ENCODE data around the gene SPARC. TPM values are rescaled to one million over a fixed set of nuclear protein-coding genes. Genes with fewer than 3 reads are reported as not detected.
A peak's percentile ranks its signal among the peaks of the same experiment; 100 is the strongest.

SPARC gene
- total RNA-seq, 1 donor: 1,011 TPM

DNA sequence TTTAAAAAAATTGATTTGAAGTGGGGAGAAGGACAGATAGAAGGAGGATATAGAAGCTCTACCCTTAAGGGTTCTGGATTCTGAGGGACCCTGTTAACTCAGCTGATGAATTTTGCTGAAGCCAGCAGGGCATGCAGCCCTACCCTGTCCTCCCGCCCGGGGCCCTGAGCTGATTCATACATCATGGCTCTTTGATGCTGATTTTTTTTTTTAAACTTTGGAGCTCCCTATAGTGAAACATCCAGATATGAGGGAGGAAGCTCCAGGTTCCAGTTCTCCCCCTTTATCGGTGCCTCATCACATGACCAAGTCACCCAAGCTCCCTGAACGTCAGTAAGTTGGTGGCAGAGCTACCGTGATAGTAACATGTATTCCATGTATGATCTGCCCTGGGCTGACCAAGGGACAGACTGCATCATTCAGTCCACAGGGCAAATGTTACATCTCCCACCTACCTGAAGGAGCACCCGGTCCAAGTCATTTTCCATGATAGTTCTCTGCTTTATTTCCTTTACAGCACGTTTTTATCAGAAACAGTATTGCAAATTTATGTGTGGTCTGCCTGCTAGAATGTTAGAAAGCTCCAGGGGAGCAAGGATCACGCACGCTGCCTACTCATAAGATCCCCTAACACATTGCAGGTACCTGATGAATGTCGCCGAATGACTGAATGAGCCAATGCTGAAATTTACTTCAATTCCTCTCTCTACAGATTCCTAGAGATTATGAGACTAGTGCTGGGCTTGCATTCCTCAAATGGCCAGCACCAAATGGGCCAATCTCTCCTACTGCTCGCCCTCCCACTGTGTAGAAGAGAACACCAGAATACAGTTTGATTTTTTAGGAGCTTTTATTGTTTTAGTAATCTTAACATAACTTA lies 25.9 kb downstream of the SPARC start:
- DNase-seq (ENCODE audit: low read depth): peak; percentile 77
- TF ChIP-seq, protein P1, sequence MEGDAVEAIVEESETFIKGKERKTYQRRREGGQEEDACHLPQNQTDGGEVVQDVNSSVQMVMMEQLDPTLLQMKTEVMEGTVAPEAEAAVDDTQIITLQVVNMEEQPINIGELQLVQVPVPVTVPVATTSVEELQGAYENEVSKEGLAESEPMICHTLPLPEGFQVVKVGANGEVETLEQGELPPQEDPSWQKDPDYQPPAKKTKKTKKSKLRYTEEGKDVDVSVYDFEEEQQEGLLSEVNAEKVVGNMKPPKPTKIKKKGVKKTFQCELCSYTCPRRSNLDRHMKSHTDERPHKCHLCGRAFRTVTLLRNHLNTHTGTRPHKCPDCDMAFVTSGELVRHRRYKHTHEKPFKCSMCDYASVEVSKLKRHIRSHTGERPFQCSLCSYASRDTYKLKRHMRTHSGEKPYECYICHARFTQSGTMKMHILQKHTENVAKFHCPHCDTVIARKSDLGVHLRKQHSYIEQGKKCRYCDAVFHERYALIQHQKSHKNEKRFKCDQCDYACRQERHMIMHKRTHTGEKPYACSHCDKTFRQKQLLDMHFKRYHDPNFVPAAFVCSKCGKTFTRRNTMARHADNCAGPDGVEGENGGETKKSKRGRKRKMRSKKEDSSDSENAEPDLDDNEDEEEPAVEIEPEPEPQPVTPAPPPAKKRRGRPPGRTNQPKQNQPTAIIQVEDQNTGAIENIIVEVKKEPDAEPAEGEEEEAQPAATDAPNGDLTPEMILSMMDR (IDR thresholded peaks at IDR 0.05; ENCODE audit: insufficient read depth, low read length): peak; percentile 10
- H3K4me3 ChIP-seq (ENCODE audit: low read depth, low read length): no peak overlapping the region

DNA sequence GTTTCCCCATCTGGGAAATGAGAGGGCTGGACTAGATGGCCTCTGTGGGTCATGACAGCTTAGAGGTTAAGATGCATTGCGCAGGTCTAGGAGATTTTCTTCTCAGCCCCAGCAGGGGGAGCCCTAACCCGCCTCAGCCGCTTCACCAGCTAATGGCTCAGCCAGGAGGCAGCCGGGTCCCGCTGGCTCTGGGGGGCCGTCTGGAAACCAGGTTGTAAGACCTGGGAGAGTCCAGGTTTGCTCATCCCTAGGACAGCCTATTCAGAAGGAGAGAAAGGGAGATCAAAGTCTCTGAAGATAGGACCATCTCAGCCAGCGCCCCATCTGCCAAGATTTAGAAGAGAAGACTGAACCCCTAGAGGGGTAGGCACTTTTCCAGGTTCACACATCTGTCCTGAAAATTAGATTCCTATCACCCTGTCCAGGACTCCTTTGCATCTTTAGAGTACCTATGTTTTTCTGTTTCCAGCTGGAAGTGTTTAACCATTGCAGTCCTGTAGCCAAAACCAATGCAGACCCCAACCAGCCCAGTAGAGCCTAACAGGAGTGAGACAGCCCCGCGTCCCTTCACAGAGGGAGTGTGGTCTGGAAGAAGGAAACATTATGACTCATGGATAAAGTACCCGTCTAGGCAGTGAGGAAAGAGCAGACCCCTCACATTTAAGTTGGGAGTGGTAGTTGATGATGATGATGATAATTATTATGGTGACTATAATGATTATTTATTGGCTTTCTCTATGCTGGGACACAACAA lies 27.5 kb downstream of the SPARC start:
- DNase-seq (ENCODE audit: low read depth): peak; percentile 85
- TF ChIP-seq, protein P1 (IDR thresholded peaks at IDR 0.05; ENCODE audit: insufficient read depth, low read length): peak; percentile 85
- no peak overlapping the region for H3K4me3 ChIP-seq (ENCODE audit: low read depth, low read length)

DNA sequence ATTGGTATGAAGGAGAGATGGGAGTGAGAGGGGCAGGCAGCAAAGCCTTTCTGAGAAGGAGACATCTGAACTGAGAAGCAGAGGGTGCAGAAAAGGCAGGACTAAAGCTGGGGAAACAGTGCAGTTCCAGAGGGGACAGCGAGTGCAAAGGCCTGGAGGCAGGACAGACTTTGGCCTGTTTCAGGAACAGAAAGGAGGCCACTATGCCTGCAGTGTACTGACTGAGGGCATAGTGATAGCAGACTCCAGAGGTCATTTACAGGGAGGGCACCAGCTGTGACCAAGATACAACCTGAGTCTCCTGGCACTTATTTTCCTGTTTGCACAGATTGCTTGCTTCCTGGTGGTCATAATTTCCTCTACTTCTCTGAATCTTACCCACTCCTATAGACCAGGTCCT lies 29.6 kb downstream of the SPARC start:
- TF ChIP-seq, protein P1 (IDR thresholded peaks at IDR 0.05; ENCODE audit: insufficient read depth, low read length): no peak
- no peak for DNase-seq (ENCODE audit: low read depth)
- H3K4me3 ChIP-seq (ENCODE audit: low read depth, low read length): no peak overlapping the region

DNA sequence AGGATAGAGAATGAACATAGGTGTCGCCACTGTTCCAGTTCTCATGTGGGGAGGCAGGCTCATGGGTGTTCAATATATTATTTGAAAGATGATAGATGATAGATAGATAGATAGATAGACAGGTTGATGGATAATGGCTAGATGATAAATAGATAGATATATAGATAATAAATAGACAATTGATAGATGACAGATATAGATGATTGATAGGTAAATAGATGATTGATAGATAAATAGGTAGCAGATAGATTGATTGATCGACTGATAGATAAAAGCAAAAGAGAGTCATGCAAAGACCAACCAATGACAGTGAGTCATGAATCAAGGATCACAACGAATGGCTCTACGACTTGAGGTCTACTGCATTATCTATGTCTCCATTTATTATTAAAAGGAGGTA lies 30.4 kb downstream of the SPARC start:
- TF ChIP-seq, protein P1 (IDR thresholded peaks at IDR 0.05; ENCODE audit: insufficient read depth, low read length): no peak
- no peak for DNase-seq (ENCODE audit: low read depth)

DNA sequence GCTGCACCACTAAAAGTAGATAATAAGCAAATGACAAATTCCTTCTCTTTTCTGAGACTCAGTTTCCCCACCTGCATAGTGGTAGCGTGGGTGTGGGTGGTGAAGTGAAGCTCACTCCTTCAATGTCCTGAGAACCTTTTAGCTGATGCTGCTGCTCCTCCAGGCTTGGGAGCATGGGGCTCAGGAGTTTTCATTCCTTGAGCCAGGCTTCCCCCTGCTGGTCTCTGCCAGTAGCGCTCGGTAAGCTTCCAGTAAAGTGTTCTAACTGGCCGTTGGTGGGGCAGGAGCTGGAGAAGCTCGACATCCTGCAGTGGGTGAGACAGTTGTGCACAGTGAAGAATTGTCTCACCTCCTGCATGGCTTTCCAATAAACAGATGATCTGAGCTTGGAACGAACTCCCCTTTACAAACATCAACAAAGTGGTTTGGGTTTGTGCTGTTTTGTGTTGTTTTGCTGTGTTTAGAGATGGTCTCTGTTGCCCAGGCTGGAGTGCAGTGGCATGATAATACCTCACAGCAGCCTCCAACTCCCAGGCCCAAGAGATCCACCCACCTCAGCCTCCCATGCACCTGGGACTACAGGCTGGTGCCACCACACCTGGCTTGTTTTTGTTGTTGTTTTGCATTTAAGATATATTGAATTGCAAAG lies 34.6 kb downstream of the SPARC start:
- H3K4me3 ChIP-seq (ENCODE audit: low read depth, low read length): no peak overlapping the region
- peak; percentile 83 for DNase-seq (ENCODE audit: low read depth)
- TF ChIP-seq, protein P1 (IDR thresholded peaks at IDR 0.05; ENCODE audit: insufficient read depth, low read length): peak; percentile 95

More for the DNA sequence above, 30.4 kb downstream of the SPARC start:
- no peak overlapping the region for H3K4me3 ChIP-seq (ENCODE audit: low read depth, low read length)

DNA sequence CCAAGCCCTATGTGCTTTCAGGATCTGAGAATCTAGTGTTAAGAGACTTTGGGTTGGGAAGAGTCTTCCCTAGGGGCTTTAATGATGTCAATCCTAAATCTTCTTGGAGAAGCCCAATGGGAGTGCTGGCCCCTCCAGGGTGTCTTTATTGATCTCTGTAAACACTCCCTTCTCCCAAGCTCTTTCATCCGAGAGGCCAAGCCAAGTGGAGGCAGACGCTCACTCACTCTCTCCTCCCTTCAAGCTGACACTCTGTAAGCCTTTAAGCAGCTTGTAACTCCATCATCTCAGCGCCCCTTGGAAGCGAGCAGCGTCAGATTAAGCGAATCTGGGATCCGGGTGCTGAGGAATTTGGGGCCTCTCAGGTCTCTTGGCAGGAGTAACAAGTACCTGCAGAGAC lies 37.7 kb downstream of the SPARC start:
- no peak for DNase-seq (ENCODE audit: low read depth)
- TF ChIP-seq, protein P1 (IDR thresholded peaks at IDR 0.05; ENCODE audit: insufficient read depth, low read length): no peak
- no peak overlapping the region for H3K4me3 ChIP-seq (ENCODE audit: low read depth, low read length)
